ENCODE results near the gene PIGM.

DNA sequence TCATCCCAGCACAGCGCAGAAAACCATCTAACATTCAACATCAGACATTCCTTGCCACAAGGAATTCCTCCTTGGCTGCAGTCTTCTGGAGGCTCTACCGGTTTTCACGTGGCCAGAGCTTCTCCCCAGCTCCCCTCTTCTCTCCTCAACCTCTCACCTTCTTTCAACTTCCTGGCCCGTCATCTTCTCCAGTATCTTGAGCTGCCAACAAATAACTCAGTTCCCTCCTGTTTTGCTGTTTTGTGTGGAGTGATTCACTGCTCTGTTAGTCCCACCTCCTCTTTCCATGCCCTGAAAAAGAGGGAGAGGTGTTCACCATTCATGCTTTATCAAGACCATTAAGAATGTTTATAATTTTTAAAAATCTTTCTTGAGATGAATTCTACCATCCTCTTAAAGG, 32.6 kb downstream of the PIGM start:
- no peak for TF ChIP-seq ZNF384 (IDR thresholded peaks at IDR 0.05)
- no peak for TF ChIP-seq ARNT (IDR thresholded peaks at IDR 0.05)
- no peak for TF ChIP-seq FOXM1 (IDR thresholded peaks at IDR 0.05; ENCODE audit: borderline replicate concordance)
